Heart left ventricle (tissue), 13 donors: ENCODE data around the gene LGI2.

Experiments used
- POLR2A ChIP-seq, 2 donors: fragments of 450-650 bp; IDR thresholded peaks; one replicate each; pipeline ENCODE4 v1.6.1; 2017; ENCODE audit warnings: antibody characterized with exemption in 2 of 2, mild to moderate bottlenecking in 2 of 2, moderate library complexity in 2 of 2
- TF ChIP-seq, protein P1 (sequence below), 12 donors: fragments of 200-600 bp; sonication (generic) in 4 of 12; IDR thresholded peaks; one replicate each; pipeline versions ENCODE4 v1.5.0 to v1.8.0; 2018 to 2022; ENCODE audit warnings: antibody characterized with exemption in 12 of 12, mild to moderate bottlenecking in 5 of 12
- donor health status: ischemic (EF 13 %, LVEDD 7.1; RV severe dilation, severe dysfunction).
- donor health status: DM: no; HTN: yes; CAD: no.
- donor health status: DM: no; HTN: no; CAD: no.
- donor health status: ischemic (EF 25% LVEDD 6.9; RV normal size, moderate dysfunction).
- donor health status: ischemic (EF 25% LVEDD 5.7; RV mildly dilated, moderate dysfunction).
- donor health status: ischemic (EF 35%, LVEDD 5.7; RV mildly dilated, moderate dysfunction).
- donor health status: nonischemic (EF 11% LVEDD 7.7; RV severe dilation, severe dysfunction).
- donor health status: DM: yes; HTN: yes; CAD: no.
- donor health status: PGD.
- donor health status: ischemic (EF 29% LVEDD 5.4; RV normal size, mild dysfunction).
- donor health status: nonischemic (EF 23%, LVEDD 6.1; RV moderate dilation, normal function).

DNA sequence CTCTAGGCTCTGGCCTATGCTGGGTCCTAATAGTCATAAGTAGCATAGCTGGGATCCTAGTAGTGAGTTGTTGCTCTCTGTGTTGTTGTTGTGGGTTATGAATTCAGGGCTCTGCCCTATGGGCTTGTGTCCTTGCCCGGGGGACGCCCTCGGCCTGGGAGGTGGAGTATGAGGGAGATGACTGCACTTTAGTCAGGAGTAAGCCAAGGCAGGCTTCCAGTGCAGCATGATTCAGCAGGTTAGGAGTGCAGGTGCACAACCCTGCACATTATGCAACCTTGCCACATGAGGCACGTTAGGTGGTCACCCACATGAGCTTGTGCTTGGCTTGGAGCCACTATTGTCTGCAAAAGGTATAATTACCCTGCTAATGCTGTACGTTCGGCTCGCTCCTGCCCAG lies 59.6 kb downstream of the LGI2 start:
- no peak for TF ChIP-seq POLR2A (IDR thresholded peaks at IDR 0.05)
- TF ChIP-seq, protein P1, sequence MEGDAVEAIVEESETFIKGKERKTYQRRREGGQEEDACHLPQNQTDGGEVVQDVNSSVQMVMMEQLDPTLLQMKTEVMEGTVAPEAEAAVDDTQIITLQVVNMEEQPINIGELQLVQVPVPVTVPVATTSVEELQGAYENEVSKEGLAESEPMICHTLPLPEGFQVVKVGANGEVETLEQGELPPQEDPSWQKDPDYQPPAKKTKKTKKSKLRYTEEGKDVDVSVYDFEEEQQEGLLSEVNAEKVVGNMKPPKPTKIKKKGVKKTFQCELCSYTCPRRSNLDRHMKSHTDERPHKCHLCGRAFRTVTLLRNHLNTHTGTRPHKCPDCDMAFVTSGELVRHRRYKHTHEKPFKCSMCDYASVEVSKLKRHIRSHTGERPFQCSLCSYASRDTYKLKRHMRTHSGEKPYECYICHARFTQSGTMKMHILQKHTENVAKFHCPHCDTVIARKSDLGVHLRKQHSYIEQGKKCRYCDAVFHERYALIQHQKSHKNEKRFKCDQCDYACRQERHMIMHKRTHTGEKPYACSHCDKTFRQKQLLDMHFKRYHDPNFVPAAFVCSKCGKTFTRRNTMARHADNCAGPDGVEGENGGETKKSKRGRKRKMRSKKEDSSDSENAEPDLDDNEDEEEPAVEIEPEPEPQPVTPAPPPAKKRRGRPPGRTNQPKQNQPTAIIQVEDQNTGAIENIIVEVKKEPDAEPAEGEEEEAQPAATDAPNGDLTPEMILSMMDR (IDR thresholded peaks at IDR 0.05) = no peak
